Hepatocyte (in vitro differentiated cells): Measurements from ENCODE around the gene CALU. TPM values are rescaled to one million over a fixed set of nuclear protein-coding genes. Genes with fewer than 3 reads are reported as not detected.

Experiments used
- DNase-seq: peaks from one replicate; pipeline ENCODE4 v3.0.0-alpha.2; 2016; ENCODE audit warnings: low spot score
- H2AFZ ChIP-seq: fragments of 200-600 bp; sonication (generic); 2 replicates; pipeline ENCODE4 v1.6.0; 2016; ENCODE audit warnings: antibody characterized with exemption, mild to moderate bottlenecking
- H3K27ac ChIP-seq: fragments of 200-600 bp; sonication (generic); 2 replicates; pipeline ENCODE4 v1.5.1; 2016; ENCODE audit warnings: mild to moderate bottlenecking
- H3K27me3 ChIP-seq: fragments of 200-600 bp; sonication (generic); 2 replicates; pipeline ENCODE4 v1.6.1; 2016
- H3K36me3 ChIP-seq: fragments of 200-600 bp; sonication (generic); replicated peaks from 2 replicates; pipeline ENCODE4 v1.5.1; 2016; ENCODE audit warnings: low read depth; ENCODE audit not compliant: insufficient read depth
- H3K4me1 ChIP-seq: fragments of 200-600 bp; sonication (generic); 2 replicates; pipeline ENCODE4 v1.5.1; 2016; ENCODE audit warnings: mild to moderate bottlenecking, moderate library complexity; ENCODE audit not compliant: insufficient read depth
- H3K4me2 ChIP-seq: fragments of 200-600 bp; sonication (generic); 2 replicates; pipeline ENCODE4 v1.6.0; 2016
- H3K4me3 ChIP-seq: fragments of 200-600 bp; sonication (generic); 2 replicates; pipeline ENCODE4 v1.5.1; 2016; ENCODE audit warnings: mild to moderate bottlenecking
- H3K79me2 ChIP-seq: fragments of 200-600 bp; sonication (generic); 2 replicates; pipeline ENCODE4 v1.6.0; 2017; ENCODE audit warnings: mild to moderate bottlenecking
- H3K9me2 ChIP-seq: fragments of 200-600 bp; sonication (generic); replicated peaks from 2 replicates; pipeline ENCODE4 v1.6.0; 2017; ENCODE audit warnings: mild to moderate bottlenecking; ENCODE audit not compliant: insufficient read depth
- H3K9me3 ChIP-seq: fragments of 200-600 bp; sonication (generic); 2 replicates; pipeline ENCODE4 v1.5.1; 2016; ENCODE audit warnings: low read depth, mild to moderate bottlenecking
- H4K20me1 ChIP-seq: fragments of 200-600 bp; sonication (generic); 2 replicates; pipeline ENCODE4 v1.6.0; 2016; ENCODE audit warnings: mild to moderate bottlenecking; ENCODE audit not compliant: insufficient read depth, poor library complexity, severe bottlenecking
- EZH2 ChIP-seq: fragments of 200-600 bp; sonication (generic); IDR thresholded peaks from 2 replicates; pipeline ENCODE4 v1.6.1; 2016; ENCODE audit warnings: antibody characterized with exemption, mild to moderate bottlenecking, borderline replicate concordance
- EZH2phosphoT487 ChIP-seq: fragments of 200-600 bp; sonication (generic); IDR thresholded peaks from one replicate; pipeline ENCODE4 v1.6.1; 2018; ENCODE audit warnings: antibody characterized with exemption, mild to moderate bottlenecking, low read depth, moderate library complexity; ENCODE audit not compliant: unreplicated experiment, severe bottlenecking
- WGBS: methylation state at CpG from one replicate; pipeline ENCODE4 v1.1.6; 2016; ENCODE audit warnings: low lambda C conversion rate; ENCODE audit errors: missing lambda C conversion rate; 5-methylcytosine and 5-hydroxymethylcytosine counted together
- polyA plus RNA-seq: library from polyadenylated mRNA; unstranded; fragments of >200 nt; fragmentation: Nextera tagmentation; extraction: Ambion mirVana; gene quantifications from 2 replicates; pipeline ENCODE4 v1.2.1, GENCODE V29; 2016
- total RNA-seq: library from RNA; depleted of rRNA; stranded (reverse); fragments of >200 nt; gene quantifications from 2 replicates; pipeline ENCODE4 v1.2.3, GENCODE V29; 2014
- TF ChIP-seq, protein P1 (sequence below): fragments of 200-600 bp; sonication (generic); IDR thresholded peaks from 2 replicates; pipeline ENCODE4 v1.5.1; 2016; ENCODE audit warnings: antibody characterized with exemption, mild to moderate bottlenecking; ENCODE audit not compliant: poor library complexity

The CALU gene
- total and polyA plus RNA-seq, 2 experiments from 2014 or later = 248 to 291 TPM

- H3K27ac ChIP-seq = no peak overlapping the region
- H3K4me1 ChIP-seq = peaks cover 10% of the 10 kb centered on the region
- no peak overlapping the region for H3K4me3 ChIP-seq
- H2AFZ ChIP-seq = no peak overlapping the region
- H4K20me1 ChIP-seq = peaks cover 45% of the 10 kb centered on the region
- no peaks in the 10 kb centered on the region for H3K27me3 ChIP-seq
- H3K4me2 ChIP-seq = no peak overlapping the region
- H3K9me3 ChIP-seq = no peaks in the 10 kb centered on the region
- no peak for DNase-seq
- TF ChIP-seq, protein P1, sequence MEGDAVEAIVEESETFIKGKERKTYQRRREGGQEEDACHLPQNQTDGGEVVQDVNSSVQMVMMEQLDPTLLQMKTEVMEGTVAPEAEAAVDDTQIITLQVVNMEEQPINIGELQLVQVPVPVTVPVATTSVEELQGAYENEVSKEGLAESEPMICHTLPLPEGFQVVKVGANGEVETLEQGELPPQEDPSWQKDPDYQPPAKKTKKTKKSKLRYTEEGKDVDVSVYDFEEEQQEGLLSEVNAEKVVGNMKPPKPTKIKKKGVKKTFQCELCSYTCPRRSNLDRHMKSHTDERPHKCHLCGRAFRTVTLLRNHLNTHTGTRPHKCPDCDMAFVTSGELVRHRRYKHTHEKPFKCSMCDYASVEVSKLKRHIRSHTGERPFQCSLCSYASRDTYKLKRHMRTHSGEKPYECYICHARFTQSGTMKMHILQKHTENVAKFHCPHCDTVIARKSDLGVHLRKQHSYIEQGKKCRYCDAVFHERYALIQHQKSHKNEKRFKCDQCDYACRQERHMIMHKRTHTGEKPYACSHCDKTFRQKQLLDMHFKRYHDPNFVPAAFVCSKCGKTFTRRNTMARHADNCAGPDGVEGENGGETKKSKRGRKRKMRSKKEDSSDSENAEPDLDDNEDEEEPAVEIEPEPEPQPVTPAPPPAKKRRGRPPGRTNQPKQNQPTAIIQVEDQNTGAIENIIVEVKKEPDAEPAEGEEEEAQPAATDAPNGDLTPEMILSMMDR = no peak
- TF ChIP-seq EZH2 (no peak), EZH2phosphoT487 (no peak)
- H3K36me3 ChIP-seq = peaks cover 6% of the 10 kb centered on the region
- peaks cover 46% of the 10 kb centered on the region for H3K79me2 ChIP-seq
- H3K9me2 ChIP-seq = no peaks in the 10 kb centered on the region
Measured at GRCh38 chr7:128759242-128759641, 20.1 kb downstream of the CALU start.

DNA sequence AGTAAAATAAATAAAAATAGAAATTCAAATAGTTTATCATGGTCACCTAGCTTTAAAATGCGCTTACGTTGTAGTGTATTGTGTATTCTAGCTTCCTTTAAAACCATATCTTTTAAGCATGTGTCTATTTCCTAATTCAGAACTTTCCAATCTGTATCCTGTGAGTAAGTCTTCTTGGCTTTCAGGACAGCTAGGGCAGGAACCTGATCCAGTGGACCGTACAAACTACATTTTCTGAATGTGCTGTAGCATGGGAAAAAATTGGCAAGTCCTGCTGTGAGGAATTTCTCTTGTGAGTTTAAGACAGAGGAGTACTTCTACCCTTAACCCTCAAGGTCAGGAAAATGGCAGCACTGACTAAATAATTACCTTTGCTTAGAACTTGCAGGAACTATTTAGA lies 24.4 kb downstream of the CALU start:
- H3K27ac ChIP-seq = no peak overlapping the region
- no peaks in the 10 kb centered on the region for H3K27me3 ChIP-seq
- TF ChIP-seq EZH2 (no peak), EZH2phosphoT487 (no peak)
- 96% methylated on average over 3 of the region's 3 CpGs for WGBS
- H3K4me2 ChIP-seq = no peak overlapping the region
- H2AFZ ChIP-seq = no peak overlapping the region
- H3K4me1 ChIP-seq = no peaks in the 10 kb centered on the region
- DNase-seq = no peak
- H3K9me2 ChIP-seq = no peaks in the 10 kb centered on the region
- H3K36me3 ChIP-seq = peaks cover 6% of the 10 kb centered on the region
- H4K20me1 ChIP-seq = peaks cover 13% of the 10 kb centered on the region
- H3K4me3 ChIP-seq = no peak overlapping the region
- peaks cover 13% of the 10 kb centered on the region for H3K79me2 ChIP-seq
- no peaks in the 10 kb centered on the region for H3K9me3 ChIP-seq

- Histone ChIP-seq H3K9me2 (no peaks in the 10 kb centered on the region), H2AFZ (no peak overlapping the region), H3K9me3 (no peaks in the 10 kb centered on the region), H3K36me3 (peaks cover 4% of the 10 kb centered on the region), H3K4me3 (no peak overlapping the region), H3K4me2 (no peak overlapping the region), H3K4me1 (no peaks in the 10 kb centered on the region), H4K20me1 (peaks cover 10% of the 10 kb centered on the region), H3K27me3 (no peaks in the 10 kb centered on the region), H3K79me2 (peaks cover 8% of the 10 kb centered on the region), H3K27ac (no peak overlapping the region)
- DNase-seq = no peak
- TF ChIP-seq EZH2 (no peak), EZH2phosphoT487 (no peak)
- TF ChIP-seq, protein P1 = no peak
- 100% methylated on average over 6 of the region's 6 CpGs for WGBS
Measured at GRCh38 chr7:128767475-128768110, 28.4 kb downstream of the CALU start.

- TF ChIP-seq EZH2phosphoT487 (no peak), EZH2 (no peak)
- TF ChIP-seq, protein P1 = no peak
- DNase-seq = no peak
- WGBS = 72% methylated on average over 2 of the region's 2 CpGs
- no peaks in the 10 kb centered on the region for H3K4me1 ChIP-seq
- no peaks in the 10 kb centered on the region for H3K27me3 ChIP-seq
- no peaks in the 10 kb centered on the region for H3K9me2 ChIP-seq
- no peaks in the 10 kb centered on the region for H3K9me3 ChIP-seq
- no peak overlapping the region for H3K4me3 ChIP-seq
- H3K4me2 ChIP-seq = no peak overlapping the region
- peaks cover 4% of the 10 kb centered on the region for H3K36me3 ChIP-seq
- H2AFZ ChIP-seq = no peak overlapping the region
- H3K27ac ChIP-seq = no peak overlapping the region
- peaks cover 10% of the 10 kb centered on the region for H4K20me1 ChIP-seq
- peaks cover 5% of the 10 kb centered on the region for H3K79me2 ChIP-seq
Measured at GRCh38 chr7:128770233-128770632, 31.1 kb downstream of the CALU start.
